ENCODE results near the gene TRPC6.

GRCh38 chr11:101445761-101446160, 138.0 kb downstream of the TRPC6 start:
- no peak for TF ChIP-seq CTCF (IDR thresholded peaks at IDR 0.05)
- no peak for TF ChIP-seq POLR2A (IDR thresholded peaks at IDR 0.05)

All from right lobe of liver (tissue), 4 donors.